Measurements from ENCODE around the gene BCKDHB.
"Not testable (repeated sequence)": the region's sequence is repeated elsewhere in the genome, so short reads cannot be mapped to it uniquely, and the experiment has no call there.

BCKDHB gene

DNA sequence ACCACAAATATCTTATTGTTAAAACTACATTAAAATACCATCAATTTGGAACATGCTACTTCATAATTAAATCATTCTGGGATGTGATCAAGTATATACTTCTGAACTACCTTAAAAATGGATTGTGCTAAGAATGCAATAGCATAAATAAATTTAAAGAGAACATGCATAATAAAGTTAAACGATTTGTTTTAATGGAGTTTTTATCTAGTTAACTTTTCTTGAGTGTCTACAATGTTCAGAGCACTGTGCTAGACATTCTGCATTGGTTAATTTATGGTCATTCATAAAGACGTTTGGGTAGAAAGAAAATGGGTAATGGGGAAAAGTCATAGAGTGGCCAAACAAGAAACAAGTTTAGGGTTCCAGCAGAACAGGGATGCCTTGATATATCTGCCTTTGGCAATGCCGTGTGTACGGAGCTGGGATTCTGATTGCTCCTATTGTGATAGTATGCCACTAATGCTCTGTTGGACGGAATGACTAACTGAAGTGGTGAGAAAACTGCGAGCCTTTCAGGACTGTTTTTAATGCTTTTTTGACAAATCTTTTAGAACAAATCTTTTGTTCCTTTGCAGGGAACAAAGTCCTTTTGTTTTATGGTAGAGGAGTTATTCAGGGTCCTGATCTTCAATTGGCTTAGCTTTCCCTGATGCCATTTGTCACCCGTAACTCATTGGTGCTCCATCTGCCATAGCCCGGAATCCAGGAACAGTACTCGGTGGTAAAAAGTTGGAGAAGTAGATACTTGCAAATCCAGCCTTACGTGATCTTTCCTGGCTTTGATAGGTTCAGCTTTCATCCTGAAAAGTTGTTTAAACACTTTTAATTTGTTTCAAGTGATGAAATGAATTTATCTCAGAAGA lies 162.6 kb downstream of the BCKDHB start:
- FAIRE-seq: no peak

DNA sequence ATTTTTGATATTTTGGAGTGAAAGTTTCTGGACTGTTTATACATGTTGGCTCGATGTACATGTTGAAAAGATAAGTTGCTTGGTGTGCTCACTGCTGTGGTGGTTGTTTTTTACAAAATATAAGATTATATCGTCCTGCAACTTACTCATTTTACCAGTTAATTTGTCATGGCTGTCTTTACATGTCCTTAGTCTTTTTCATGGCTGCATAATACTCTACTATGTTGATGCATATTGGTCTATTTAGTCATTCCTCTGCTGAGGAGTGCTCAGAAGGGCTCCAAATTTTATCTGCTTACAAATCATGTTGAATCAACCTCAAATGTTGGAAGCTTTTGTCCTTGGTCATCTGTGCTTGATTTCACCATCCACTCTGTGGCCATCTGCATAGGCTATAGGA lies 164.6 kb downstream of the BCKDHB start:
- FAIRE-seq: no peak

DNA sequence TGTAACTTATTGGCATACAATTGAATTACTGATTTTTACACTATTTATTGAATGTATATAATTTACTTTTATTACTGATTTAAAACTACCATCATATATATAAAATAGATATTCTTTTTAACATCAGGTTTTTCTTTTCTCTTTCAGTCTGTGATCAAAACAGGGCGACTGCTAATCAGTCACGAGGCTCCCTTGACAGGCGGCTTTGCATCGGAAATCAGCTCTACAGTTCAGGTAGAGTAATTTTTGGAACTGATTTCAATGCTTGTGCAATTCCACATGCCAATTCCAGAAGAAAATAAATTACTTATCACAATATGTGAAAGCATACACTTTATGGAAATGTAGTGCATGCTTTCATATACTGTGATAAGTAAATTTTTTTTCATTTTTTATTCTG lies 166.5 kb downstream of the BCKDHB start:
- FAIRE-seq: peak; percentile 69

DNA sequence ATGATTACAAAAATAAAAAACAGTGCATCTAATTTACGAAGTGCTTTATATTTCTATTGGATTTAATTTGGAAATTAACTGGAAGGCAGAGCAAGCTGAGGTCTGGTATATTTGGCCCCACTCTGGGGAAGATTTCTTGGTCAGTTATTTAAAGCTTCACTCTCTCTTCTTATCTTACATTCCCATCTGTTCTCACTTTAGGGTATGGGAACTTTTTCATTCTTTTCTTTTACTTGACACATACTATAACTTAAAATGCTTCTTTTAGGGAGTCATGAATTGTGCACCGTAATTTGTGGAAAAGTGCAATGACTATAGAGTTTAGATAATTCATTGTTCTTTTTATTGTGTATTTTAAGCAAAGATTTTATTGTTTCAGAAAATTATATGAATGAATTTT lies 170.4 kb downstream of the BCKDHB start:
- FAIRE-seq: no peak

DNA sequence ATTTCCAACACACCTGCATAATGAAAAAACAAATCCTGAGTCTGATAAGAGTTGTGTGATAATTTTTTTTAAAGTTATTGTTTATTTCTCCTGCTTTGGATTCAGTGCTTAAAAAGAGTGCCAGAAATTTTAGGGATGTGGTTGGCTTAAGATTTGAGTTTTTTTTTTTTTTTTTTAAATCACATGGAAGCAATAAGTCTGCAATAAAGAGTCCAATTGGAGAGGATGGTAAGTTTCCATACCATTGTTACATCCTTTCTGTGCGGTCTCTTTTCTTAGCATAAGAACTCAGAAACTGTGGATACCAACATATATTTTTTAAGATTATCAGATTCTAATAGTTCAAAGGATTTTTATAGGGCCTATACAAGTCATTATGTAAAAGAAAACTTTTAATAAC lies 171.0 kb downstream of the BCKDHB start:
- FAIRE-seq: no peak

DNA sequence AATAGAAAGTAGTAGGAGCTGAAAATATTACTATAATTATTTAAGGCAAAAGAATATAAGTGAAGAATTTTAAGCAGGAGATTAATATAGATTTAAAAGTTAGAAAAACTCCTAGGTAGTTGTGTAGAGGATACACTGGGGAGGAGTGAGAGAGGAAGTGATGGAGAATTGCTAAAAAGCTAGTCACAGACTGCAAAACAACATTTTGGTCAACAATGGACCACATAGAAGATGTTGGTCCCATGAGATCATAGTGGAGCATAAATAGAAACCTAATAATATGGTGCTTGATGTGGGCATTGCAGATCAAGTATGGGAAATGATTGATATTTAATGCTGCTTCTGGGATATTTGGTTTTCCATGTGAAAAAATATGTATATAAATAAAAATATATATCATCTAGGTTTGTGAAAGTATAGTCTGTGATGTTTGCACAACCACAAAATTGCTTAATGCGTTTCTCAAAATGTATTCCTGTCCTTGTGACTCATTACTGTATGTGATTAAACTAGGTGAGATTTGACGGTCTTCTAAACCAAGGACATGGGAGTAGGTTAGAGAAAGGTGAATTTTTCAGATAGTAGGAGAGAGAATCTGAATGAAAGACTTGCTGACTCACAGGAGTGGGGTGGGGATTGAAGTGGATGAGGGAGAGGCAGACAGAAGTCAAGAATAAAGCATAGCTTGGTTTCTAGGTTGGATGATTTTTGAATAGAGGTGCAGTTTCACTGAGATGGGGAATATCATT lies 174.0 kb downstream of the BCKDHB start:
- no peak for FAIRE-seq

DNA sequence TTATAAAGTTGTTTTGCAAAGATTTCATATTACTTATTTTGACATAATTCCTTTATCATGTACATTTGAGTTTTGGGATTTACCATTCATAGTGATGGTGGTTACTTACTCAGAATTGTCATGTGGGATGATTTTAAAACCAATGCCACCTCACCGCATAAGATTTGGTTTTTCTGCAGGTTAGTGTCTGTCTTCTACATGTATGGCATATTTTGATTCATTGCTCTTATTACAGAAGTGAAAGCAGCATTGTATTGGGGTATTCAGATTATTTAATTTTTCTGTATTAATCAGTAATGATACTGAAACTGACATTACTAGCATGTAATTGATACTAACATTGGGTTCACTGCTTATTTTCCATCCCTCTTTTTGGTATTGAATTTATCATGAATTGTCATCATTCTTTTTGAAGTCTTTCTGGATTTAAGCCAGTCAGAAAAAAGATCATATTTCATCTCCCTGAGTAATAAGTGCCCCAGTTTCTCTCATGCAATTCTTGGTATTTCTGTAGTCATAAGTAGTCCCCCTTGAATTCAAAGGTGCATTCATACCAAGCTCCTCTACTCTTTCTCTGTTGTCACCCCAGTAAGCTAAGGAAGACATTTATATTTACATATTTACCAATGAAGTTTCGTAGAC lies 176.6 kb downstream of the BCKDHB start:
- FAIRE-seq: no peak

DNA sequence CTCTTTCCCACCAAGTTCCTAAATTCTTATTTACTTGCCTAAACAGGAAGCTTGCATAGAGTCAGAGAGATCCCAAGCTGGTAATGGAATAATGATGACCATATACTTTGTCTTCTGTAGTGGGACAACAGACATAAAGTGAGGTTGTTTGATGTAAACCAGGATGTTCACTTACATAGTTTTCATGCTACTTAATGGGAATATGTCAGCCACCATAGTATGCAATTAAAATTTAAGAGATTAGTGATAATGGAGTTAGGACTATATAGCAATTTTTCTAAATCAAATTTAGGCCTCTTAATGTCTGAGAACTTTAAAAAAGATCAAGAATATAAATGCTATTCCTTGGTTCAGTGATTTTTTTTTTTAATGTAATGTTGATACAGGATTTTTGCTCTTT lies 180.6 kb downstream of the BCKDHB start:
- no peak for FAIRE-seq

DNA sequence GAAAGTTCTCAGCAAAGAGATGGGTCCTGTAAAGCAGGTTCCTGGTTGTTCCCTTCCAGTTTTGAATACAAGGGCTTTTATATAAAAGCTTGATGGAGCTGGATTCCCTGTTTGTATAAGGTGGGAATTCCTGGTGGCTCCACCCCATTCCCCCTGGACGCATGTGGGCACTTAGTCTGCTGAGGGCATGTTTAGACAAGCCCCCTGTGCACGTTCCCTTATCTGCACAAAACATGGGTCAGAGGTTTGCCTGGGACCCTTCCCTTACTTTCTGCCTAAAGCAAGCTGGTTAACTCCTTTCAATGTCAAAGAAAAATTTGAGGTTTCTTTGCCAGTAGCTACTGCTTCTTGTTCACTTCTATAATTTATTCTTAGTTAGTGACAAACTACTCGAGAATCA lies 181.1 kb downstream of the BCKDHB start:
- no peak for FAIRE-seq

DNA sequence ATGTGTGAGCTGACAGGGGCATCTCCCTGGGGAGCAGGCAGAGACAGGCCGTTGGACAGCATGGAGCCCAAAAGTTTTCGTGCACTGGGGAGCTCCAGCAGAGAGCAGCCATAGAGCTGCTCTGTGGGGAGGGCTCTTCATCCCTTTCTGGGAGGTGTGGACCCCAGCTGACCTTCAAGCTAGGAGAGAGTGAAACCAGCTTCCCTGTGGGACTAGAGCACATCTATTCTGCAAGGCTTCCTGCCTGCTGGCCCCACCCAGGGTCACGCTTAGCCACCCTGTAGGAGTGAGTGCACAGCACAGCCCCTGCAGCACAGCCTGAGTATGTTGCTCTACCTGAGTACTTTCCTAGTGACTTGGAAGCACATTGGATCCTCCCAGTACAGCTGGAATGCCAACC lies 183.3 kb downstream of the BCKDHB start:
- FAIRE-seq: no peak

DNA sequence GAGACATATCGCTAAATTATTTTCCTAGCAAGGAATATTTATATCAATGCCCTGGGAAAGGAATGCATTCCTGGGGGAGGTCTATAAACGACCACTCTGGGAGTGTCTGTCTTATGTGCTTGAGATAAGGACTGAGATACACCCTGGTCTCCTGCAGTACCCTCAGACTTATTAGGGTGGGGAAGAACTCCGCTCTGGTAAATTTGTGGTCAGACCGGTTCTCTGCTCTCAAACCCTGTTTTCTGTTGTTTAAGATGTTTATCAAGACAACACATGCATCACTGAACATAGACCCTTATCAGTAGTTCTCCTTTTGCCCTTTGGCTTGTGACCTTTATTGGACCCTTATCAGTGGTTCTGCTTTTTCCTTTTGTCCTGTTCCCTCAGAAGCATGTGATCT lies 188.1 kb downstream of the BCKDHB start:
- not testable (repeated sequence) for FAIRE-seq

DNA sequence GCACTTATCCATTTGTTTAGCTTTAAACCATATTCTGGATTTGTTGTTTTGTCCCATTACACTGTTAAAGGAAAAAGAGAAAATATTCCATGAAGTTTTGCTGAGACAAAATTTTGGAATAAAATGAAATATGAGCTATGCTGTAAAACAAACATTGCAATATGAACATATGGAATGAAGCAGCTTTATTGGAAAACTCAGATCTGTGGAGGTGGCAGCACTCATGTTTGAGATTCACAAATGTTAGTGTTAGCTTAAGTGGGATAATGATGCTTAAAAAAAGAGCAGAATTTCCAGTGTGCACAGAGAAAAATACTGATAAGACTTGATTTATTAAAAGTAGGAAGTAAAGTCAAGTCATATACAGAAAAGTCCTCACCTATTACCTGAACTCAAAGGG lies 196.2 kb downstream of the BCKDHB start:
- no peak for FAIRE-seq

DNA sequence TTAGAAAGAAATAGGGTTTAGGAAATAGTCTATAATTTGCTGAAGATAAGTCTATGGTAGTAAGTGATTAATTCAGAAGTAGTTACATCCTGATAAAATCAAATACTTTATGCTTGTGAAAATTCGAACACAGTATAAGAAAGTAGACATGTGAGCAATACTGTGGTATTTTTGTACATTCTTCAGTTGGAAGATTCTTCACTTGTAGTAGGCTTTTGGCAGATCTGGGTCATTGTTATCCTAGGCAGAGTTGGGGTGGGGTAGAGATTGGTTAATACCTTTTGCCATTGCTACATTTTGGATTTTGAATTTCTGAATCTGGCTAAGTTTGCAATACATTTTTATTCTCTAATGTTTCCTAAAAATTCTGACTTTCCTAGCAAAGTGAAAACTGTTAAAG lies 197.5 kb downstream of the BCKDHB start:
- no peak for FAIRE-seq

DNA sequence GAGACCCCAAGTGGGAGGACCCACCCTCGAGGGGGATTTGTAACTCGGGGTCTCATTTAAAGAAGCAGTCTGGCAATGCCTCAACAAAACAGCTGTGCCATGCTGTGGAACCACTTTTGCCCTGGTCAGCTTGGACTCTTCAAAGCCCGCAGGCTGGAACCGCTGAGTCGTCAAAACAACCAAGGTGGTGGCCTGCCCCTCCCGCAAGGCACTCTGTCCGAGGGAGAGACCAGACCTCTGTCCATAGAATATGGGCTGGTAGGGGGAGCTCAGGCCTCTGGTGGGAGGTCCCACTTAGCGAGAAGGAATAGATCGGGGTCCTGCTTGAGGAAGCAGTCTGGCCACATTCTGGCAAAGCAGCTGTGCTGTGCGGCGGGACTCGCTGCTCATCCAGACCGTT lies 208.1 kb downstream of the BCKDHB start:
- FAIRE-seq: no peak

DNA sequence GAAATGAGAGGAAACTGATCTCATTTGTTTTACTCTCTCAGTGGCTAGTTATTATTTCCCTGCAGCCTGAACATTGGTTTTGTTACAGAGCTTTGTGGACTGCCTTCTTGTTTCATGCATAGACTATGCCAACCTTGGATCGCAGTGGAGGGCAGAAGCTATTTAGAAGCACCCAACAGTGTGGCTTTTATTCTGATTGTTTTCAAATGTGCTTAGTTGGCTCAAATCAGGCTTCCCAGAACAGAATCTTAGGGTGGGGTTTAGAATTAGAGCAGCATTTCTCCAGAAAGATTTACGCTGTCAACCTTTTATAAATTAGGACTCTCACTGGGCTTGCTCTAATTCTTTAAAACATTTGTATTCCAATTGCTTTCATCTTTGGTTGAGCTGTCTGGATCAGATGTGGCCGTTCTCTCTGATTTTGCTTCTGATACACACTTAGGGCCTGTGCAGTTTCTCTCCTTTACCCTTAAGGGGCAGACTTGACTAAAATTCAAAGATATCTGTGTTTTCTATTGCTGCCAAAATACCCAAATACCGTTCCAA lies 210.3 kb downstream of the BCKDHB start:
- no peak for FAIRE-seq

DNA sequence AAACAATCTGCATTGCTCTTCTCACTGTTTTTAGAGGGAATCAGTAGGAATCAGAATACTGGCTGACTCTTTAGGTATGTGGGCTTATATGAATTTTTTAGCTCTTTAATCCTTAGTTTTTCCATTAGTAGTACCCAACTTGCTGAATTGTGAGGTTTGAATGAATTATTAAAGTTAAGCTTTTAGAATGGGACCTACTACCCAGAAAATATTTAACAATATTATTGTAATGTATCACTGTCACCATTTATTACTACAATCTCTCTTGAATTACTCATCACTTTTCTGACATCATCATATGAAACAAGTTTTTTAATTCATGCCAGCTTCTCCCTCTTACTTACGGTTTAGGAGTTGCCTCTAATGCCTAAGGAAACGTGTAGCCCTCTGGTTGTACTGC lies 212.7 kb downstream of the BCKDHB start:
- FAIRE-seq: no peak

DNA sequence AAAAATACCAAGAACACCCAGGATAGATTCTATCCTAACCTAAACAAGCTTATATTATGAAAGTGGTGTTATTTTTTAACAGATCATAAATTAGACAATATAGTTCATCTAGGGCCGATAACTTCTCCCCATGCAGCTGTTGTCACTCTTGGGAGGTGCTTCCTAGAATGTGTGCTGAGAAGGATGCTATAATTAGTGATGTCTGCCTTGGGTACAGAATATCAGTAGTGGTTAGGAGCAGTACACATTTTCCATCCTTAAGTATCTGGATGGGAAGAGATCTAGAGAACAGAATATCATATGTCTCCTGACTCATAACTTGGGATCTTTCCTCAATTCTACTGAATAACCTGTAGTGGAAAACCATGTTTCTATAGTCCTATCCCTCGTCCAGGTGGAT lies 214.5 kb downstream of the BCKDHB start:
- FAIRE-seq: no peak

DNA sequence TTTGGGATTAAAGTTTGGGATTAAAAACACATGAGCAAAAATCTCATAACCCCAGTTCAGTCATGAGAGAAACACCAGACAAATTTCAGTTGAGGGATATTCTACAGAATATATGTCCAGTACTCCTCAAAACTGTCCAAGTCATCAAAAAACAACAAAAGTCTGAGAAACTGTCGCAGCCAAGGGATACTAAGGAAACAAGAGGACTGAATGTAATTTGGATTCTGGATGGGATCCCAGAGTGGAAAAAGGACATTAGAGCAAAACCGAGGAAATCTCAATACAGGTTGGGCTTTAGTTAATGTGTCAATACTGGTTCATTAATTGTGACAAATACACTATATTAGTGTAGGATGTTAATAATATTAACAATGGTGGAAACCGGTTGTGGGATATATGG lies 219.3 kb downstream of the BCKDHB start:
- FAIRE-seq: no peak

DNA sequence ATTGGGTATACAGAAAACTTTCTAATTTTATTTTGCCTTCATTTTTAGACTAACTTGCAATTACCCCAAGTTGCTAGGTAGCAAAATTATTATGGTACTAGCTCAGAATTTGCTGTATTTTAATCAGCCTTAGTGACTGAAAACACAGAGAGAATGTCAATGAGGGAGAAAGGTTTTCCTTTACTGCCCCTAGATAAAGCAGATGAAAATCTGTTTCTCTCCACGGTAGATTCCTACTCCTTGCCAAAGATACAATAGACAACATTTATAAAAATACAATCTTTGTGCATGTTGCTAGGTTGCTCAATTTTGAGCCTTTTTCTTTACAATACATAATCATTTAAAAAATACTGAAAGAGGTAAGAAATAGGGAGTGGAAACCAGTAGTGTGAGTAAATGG lies 222.2 kb downstream of the BCKDHB start:
- FAIRE-seq: no peak

DNA sequence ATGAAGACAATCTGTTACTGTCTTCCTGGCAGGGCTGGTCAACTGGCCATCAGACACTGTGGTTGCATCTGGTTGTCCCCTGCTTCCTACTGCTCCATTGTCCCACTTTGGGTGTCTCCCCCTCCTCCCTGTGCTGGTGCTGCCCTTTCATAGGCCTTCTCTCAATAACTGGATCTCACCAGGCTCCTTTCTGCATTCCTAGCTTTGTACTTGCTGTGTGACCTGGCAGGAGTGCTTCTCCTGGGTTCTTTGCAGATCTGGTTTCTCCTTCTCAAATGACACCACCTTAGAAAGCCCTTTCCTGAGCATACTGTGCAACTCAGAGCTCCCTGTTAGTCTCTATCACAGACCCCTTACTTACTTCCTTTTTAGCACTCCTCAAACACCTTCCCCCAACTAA lies 223.0 kb downstream of the BCKDHB start:
- no peak for FAIRE-seq

DNA sequence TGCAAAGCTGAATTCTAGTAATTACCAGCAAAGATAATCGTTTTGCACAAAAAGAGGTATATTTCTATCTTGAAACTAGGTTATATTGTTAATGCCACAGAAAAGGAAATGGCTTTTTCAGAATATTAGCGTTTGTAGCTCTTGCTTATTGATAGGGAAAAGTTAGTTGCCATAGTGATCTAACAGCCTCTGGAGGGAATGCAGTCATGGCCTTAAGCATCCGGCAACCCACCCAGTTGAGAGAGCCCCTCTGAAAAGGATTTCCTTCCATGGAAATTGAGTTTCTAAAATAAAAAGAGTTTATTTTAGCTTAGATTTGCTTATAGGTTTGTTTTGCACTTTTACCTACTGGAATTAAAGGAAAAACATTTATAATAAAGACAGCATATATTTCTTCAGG lies 224.5 kb downstream of the BCKDHB start:
- no peak for FAIRE-seq

DNA sequence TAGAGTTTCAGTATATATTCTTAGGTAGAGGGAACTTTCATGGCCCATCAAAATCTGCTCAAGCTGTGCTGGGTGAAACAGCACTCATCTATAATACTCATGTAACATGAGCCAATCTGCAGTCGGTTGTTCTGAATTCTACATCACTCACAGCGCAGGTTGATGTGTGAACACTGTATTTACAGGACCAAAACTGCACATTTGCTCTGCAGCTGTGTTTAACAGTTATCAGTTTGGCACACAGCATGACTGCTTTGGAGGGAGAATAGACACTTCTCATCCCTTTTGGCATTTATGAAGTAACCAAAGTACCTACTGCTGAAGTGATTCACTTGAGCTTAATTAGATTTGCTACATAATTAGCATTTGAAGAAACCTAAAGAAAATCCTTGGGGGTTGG lies 225.1 kb downstream of the BCKDHB start:
- FAIRE-seq: no peak

DNA sequence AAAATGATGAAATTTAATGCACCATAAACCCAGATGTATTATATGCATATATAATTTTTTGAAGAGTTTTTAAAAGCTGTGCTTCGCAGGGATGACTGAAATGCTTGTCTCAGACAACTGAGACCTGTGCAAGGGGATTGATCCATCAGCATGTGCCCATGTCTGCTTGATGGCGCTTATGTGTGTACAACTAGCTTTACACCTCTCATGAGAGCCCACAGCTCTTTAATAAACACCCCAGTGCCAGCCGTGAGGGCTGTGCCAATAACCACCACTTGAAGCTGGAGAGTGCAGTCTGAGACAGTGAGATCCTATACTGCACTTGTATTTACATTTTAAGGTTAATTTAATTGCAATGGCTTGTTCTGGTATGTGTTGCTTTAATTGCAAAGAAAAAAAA lies 225.5 kb downstream of the BCKDHB start:
- no peak for FAIRE-seq

DNA sequence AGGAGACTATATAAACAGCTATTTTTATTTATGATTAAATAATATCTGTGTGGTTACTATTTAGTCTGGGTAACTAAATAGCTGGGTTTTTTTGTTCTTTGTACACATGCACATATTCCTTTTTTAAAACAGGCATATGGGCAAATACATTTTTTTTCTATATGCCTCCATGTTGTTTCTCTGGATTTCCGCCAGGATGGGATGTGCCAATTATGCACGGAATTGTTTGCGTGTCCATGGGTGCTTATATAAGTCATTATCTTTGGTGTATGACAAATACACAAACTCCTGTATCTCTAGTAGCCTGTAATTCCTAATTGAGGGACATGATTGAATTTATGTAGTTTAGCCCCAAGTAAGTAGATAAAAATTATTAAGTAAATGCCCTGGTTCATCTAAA lies 226.9 kb downstream of the BCKDHB start:
- FAIRE-seq: no peak

Measured in islet of Langerhans (tissue), 1 donor.